Left renal pelvis (tissue), 4 donors: ENCODE data around the gene COL4A1. TPM values are rescaled to one million over a fixed set of nuclear protein-coding genes. Genes with fewer than 3 reads are reported as not detected.

Experiments
- DNase-seq, 4 donors: peaks; one replicate each; pipeline ENCODE4 v3.0.0-alpha.2; 2013; ENCODE audit warnings: low read depth in 4 of 4, low spot score in 3 of 4
- polyA plus RNA-seq, 4 donors: library from polyadenylated mRNA; unstranded; fragments of 120-200 nt; gene quantifications; one replicate each; pipeline ENCODE4 v1.2.1, GENCODE V29; 2013; ENCODE audit not compliant: insufficient read length in 4 of 4

COL4A1 gene
- polyA plus RNA-seq, 4 donors, result 420 to 713 (median 538) TPM

DNA sequence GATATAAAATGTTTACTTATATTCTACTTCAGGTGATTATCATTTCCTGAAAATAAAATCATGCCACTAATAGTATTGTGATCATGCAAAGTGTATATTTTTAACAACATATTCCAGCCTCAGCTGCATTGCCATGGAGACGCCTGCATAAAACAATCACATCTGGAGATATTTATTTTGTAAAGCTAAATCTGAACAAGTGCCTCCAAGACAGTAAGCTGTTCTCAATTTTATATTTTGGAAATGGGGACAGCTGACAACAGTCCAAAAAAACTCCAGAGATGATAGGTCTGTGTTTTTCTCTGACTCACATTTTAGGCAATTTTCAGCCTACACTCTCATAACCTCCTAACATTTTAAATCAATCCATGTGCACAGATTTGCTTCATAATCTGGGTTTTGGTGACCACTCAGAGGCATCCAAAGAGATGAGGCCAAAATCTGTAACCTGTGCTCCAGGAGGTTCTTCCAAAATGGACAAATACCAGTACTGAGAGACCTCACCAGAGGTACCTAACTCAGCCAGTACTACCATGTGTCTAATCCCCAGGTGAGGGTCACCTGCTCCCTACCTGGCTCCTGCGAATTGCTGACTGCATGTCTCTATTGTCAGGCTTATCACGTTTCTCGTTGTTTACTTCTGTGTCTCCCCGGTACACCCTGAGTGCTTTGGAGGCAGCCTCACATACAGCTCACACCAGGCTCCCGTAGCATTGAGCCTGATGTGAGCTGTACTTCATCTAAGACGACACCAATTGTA is 62.7 kb downstream of the COL4A1 start:
- no peak for DNase-seq

DNA sequence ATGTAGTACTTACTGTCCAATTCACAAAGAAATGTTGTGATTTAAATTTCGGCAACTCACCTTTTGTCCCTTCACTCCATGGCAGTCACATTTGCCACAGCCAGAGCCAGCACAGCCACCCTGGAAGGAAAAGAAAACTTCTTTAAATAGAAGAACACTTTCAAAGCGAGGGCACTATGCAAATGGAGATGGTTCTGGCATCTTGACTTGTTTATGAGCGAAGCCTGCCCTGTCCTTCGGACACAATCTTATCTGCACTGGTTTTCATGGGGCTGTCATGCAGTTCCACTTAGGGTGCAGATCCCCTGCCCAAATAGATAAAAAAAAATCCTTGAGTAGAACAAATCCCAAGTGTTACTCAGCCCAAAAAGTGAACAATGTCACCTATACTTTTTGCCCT is 64.3 kb downstream of the COL4A1 start:
- DNase-seq, result no peak

GRCh38 chr13:110240943-110241342 is 66.0 kb downstream of the COL4A1 start:
- no peak for DNase-seq

DNA sequence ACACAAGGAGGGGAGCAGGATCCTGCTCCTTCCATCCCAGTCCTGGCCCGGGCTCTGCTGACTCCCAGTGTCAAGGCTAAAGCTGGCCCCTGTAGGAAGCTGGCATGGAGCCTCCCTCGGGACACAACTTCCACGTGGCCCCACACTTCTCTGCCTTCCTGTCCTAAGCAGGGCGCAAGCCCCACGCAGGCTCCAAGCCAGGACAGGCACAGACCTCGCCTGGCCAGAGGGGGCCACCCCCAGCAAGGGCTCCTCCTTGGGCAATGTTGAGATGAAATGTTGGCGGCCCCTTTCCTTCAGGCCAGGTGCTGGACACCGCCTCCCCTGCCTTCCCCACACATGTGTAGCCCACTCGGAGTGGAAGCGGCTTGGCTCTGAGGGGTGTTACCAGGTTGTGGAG is 66.6 kb downstream of the COL4A1 start:
- no peak for DNase-seq

GRCh38 chr13:110239280-110240125 is 67.5 kb downstream of the COL4A1 start:
- DNase-seq, result no peak

DNA sequence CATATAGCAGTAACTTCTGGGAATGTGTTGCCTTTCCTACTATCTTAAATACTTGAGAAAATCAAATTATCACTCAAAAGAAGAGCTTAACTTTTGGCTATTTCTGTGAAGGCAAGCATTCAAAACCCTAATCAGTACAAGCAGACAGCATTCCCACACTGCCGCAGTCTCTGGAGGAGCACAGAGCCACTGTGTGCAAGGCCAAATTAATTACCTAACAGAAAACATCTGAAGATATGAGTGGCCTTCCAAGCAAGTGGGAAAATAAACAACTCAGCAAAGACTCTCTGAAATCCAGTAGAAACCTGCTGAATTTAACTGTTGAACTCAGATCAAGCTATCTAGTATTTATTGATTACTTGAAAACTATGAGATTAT is 68.2 kb downstream of the COL4A1 start:
- no peak for DNase-seq

GRCh38 chr13:110237875-110238817 is 68.8 kb downstream of the COL4A1 start:
- no peak for DNase-seq

DNA sequence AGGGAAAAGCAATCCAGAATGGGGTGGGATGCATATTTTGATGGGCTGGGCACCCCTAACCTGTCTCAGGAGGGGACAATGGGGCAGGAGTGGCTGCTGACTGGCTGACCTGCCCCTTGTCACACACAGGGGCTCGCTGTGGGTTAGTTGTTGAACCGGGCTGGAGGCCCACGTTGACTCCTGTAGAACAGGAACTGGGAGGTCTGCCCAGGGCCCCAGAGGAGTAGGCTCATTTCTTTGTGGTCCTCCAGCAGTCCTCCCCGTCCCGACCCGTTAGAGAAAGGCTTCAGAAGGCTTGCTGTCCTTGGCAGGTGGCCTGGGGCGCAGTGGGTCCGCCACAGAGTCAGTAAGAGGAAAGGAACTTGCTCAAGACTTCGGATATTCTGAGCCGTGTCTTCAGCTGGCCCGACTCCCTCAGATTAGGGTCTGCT is 70.1 kb downstream of the COL4A1 start:
- DNase-seq, result no peak

DNA sequence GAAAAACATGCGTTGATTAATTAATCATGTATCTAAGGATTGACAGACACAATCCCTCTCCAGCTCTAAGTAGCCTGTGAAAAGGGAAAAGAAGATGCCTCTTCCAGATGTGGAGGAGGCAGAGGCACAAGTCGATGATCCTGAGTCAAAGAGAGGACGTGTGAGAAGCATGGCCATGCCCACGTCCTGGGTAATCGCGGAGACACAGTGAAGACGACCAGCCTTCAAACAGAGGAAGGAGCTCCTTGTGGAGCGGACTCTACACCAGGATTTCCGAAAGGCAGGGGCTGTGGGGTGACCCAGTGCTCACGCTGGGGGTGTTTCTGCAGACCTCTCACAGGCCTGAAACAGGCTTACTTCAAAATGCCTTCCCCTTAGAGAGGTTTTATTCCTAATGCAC is 70.5 kb downstream of the COL4A1 start:
- no peak for DNase-seq

GRCh38 chr13:110234532-110234931 is 72.4 kb downstream of the COL4A1 start:
- DNase-seq, result no peak

DNA sequence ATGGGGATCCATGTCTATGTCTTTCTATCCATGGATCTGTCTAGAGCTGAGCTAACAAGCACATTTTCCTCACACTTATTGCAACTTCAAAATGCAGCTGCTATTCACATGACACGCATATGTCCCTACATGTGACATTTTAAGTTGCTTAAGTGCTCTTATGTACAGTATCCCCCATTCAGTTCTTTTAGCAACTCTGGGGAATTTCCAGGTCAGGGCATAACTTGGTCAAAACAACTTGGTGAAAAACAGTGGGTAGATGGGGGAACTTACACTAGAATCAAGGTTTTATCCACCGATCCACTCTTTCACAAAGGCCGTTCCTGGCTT is 73.0 kb downstream of the COL4A1 start:
- DNase-seq, result no peak

GRCh38 chr13:110233181-110233950 is 73.6 kb downstream of the COL4A1 start:
- DNase-seq, result no peak

- DNase-seq, result no peak
These were observed 74.2 kb downstream of the COL4A1 start for GRCh38 chr13:110232756-110233155.

- DNase-seq, result no peak
These were observed 74.8 kb downstream of the COL4A1 start for GRCh38 chr13:110232142-110232541.

DNA sequence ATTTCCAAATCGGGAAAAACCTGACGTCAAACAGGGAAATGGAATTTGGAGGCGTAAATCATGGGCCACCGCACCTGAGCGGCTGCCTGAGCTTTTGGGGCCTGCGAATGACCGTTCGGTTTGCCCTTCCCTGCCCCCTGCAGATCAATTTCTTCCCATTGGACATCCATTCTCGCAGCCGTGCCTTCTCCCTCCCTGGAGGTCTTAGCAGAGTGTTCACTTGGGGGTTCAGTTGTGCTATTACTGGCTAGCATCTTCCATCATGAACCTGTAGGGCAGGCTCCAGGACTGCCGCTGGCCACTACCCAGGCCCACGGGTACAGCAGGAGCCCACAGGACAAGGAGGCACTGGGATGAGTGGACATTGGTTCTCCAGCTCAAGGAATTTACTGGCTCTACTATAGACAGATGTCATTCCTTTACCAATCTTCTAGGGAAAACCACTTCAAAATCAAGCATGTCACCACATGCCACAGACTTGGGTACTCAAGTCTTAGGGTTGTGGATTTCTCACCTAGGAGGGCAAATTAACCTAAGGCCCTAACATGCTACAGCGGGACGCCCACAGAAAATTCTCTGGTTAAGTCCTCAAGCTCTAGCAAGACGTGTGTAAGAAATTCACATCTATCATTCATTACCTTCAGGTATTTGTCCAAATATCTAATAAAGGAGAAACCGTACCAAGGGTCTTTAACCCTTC is 75.5 kb downstream of the COL4A1 start:
- DNase-seq, result no peak

DNA sequence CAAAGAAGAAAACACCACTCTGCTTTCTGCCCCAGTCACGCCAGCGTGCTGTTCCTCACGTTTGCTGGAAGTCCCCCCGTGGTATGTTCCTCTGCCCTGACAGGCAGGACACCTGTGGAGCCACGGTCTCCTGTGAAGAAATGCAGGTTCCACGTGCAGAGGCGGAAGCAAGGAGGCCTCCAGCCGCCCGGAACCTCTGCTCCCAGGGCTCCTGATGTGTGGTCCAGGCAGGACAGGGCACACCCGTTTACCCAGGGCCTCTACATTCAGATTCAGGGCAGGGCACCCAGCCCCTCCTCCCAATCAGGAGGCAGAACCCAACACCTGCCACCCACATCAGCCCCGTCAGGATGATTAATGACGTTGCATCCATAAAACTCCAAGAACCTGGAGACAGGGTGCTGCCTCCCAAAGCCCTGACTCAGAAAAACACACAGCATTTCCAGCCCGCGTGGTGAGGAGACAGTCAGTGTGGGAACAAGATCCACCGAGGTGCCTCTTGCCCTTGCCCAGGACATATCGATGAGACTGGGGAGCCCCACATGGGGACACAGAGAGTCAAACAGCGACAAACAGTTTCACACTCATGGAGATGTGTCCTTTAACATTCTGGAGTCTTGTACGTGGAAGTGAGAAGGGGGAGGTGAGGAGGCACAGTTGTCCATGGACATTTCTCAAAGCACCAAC is 76.2 kb downstream of the COL4A1 start:
- no peak for DNase-seq

- no peak for DNase-seq
These were observed 76.9 kb downstream of the COL4A1 start for GRCh38 chr13:110229905-110230563.
